SK-N-SH (cell line): ENCODE results near the gene LATS2. TPM values are rescaled to one million over a fixed set of nuclear protein-coding genes. Genes with fewer than 3 reads are reported as not detected.

Experiments used
- CTCF ChIA-PET: fragments of 300-600, 350-600 bp; formaldehyde crosslinking; extraction: SDS; loops from one replicate; lab custom pipeline; 2021; lab: Yijun Ruan, JAX
- POLR2A ChIA-PET: fragments of 350-600 bp; sonication (Branson Sonifier 250); formaldehyde crosslinking; extraction: SDS; loops from one replicate; lab custom pipeline; 2020; ENCODE audit warnings: antibody characterized with exemption, inconsistent platforms; lab: Yijun Ruan, JAX
- DNase-seq: peaks from one replicate; pipeline ENCODE4 v3.0.0; 2012
- H2AFZ ChIP-seq: fragments of 200-600 bp; sonication (generic); 2 replicates; pipeline ENCODE4 v1.8.1; 2016; ENCODE audit warnings: antibody characterized with exemption, mild to moderate bottlenecking, low read depth
- H3F3A ChIP-seq: fragments of 200-600 bp; sonication (generic); replicated peaks from 2 replicates; pipeline ENCODE3; 2016; ENCODE audit warnings: antibody characterized with exemption, mild to moderate bottlenecking; ENCODE audit not compliant: insufficient read depth
- H3K27ac ChIP-seq, 2 experiments: fragments of 200-500 bp in 1 of 2; fragments of 200-600 bp in 1 of 2; sonication (Bioruptor generic) in 1 of 2; sonication (generic), shearing (Covaris generic) in 1 of 2; 2 replicates each; pipeline versions ENCODE4 v1.5.1 to v1.6.1; 2014 to 2016; ENCODE audit warnings: low read depth in 2 of 2, inconsistent platforms in 1 of 2, low read length in 1 of 2, mild to moderate bottlenecking in 1 of 2, mixed read lengths in 1 of 2
- H3K27me3 ChIP-seq: fragments of 200-600 bp; sonication (generic), shearing (Covaris generic); 2 replicates; pipeline ENCODE4 v1.6.1; 2016; ENCODE audit warnings: mixed run types; ENCODE audit not compliant: insufficient read depth
- H3K36me3 ChIP-seq, 2 experiments: fragments of 200-500 bp in 1 of 2; fragments of 200-600 bp in 1 of 2; sonication (Bioruptor generic) in 1 of 2; sonication (generic) in 1 of 2; replicated peaks in 1 of 2; 2 replicates each; pipeline versions ENCODE3 to v1.5.1; 2014 to 2016; ENCODE audit warnings: low read length in 1 of 2, mild to moderate bottlenecking in 1 of 2; ENCODE audit not compliant: insufficient read depth in 2 of 2, control insufficient read depth in 1 of 2
- H3K4me1 ChIP-seq, 2 experiments: fragments of 200-500 bp in 1 of 2; fragments of 200-600 bp in 1 of 2; sonication (Bioruptor generic) in 1 of 2; sonication (generic), shearing (Covaris generic) in 1 of 2; 2 replicates each; pipeline versions ENCODE4 v1.5.1 to v1.6.1; 2014 to 2016; ENCODE audit warnings: low read depth in 1 of 2, low read length in 1 of 2, mixed run types in 1 of 2; ENCODE audit not compliant: insufficient read depth in 2 of 2, control insufficient read depth in 1 of 2
- H3K4me2 ChIP-seq: fragments of 200-600 bp; sonication (generic), shearing (Covaris generic); 2 replicates; pipeline ENCODE4 v1.6.1; 2017; ENCODE audit warnings: mixed run types
- H3K4me3 ChIP-seq, 2 experiments: fragments of 200-500 bp in 1 of 2; fragments of 200-600 bp in 1 of 2; sonication (Bioruptor generic) in 1 of 2; sonication (generic), shearing (Covaris generic) in 1 of 2; 2 replicates each; pipeline versions ENCODE4 v1.5.1 to v1.8.1; 2014 to 2016; ENCODE audit warnings: low read depth in 2 of 2, inconsistent platforms in 1 of 2, low read length in 1 of 2, mild to moderate bottlenecking in 1 of 2, mixed read lengths in 1 of 2, moderate library complexity in 1 of 2
- H3K79me2 ChIP-seq: fragments of 200-600 bp; sonication (generic); 2 replicates; pipeline ENCODE4 v1.8.1; 2017; ENCODE audit warnings: mild to moderate bottlenecking; ENCODE audit not compliant: insufficient read depth
- H3K9ac ChIP-seq: fragments of 200-600 bp; sonication (generic); 2 replicates; pipeline ENCODE4 v1.6.1; 2017; ENCODE audit warnings: mixed run types
- H3K9me2 ChIP-seq: fragments of 200-600 bp; sonication (generic); 2 replicates; pipeline ENCODE4 v1.6.1; 2017; ENCODE audit warnings: mixed run types
- H3K9me3 ChIP-seq: fragments of 200-600 bp; sonication (generic); 2 replicates; pipeline ENCODE4 v1.6.1; 2017; ENCODE audit warnings: mixed run types, mild to moderate bottlenecking, moderate library complexity
- H4K20me1 ChIP-seq: fragments of 200-600 bp; sonication (generic); 2 replicates; pipeline ENCODE4 v1.6.1; 2017; ENCODE audit warnings: mild to moderate bottlenecking, mixed run types; ENCODE audit not compliant: insufficient read depth
- ELF1 ChIP-seq: IDR thresholded peaks from 2 replicates; pipeline ENCODE4 v1.4.0; 2012
- GABPA ChIP-seq: IDR thresholded peaks from 2 replicates; pipeline ENCODE4 v1.4.0; 2012; ENCODE audit warnings: low read depth, mild to moderate bottlenecking
- MXI1 ChIP-seq: IDR thresholded peaks from 2 replicates; pipeline ENCODE4 v1.6.1; 2012; ENCODE audit warnings: mild to moderate bottlenecking, low read depth, low read length, improper control_type of control experiment
- POLR2AphosphoS5 ChIP-seq: IDR thresholded peaks from 2 replicates; pipeline ENCODE4 v1.6.1; 2012; ENCODE audit warnings: low read depth, low read length
- RAD21 ChIP-seq: IDR thresholded peaks from 2 replicates; pipeline ENCODE4 v1.6.1; 2012; ENCODE audit warnings: mild to moderate bottlenecking, low read length
- RCOR1 ChIP-seq: fragments of 150-350 bp; IDR thresholded peaks from 2 replicates; pipeline ENCODE4 v1.6.1; 2017; ENCODE audit warnings: antibody characterized with exemption, low read length
- RFX5 ChIP-seq: IDR thresholded peaks from 2 replicates; pipeline ENCODE4 v1.6.1; 2012; ENCODE audit warnings: mild to moderate bottlenecking, improper control_type of control experiment, low read length
- TAF1 ChIP-seq: IDR thresholded peaks from 2 replicates; pipeline ENCODE4 v1.6.1; 2012; ENCODE audit warnings: low read depth, mild to moderate bottlenecking, low read length, moderate library complexity, borderline replicate concordance
- TCF12 ChIP-seq: IDR thresholded peaks from 2 replicates; pipeline ENCODE4 v1.4.0; 2012
- WGBS: methylation state at CpG from one replicate; pipeline ENCODE4 v1.1.6; 2017; ENCODE audit warnings: low lambda C conversion rate; 5-methylcytosine and 5-hydroxymethylcytosine counted together
- polyA plus RNA-seq, 3 experiments: library from polyadenylated mRNA; depleted of rRNA; stranded (reverse); fragments of >200 nt; gene quantifications; 2 replicates each; pipeline ENCODE4 v1.2.3, GENCODE V29; 2012
- TF ChIP-seq, protein P1 (sequence below): IDR thresholded peaks from 2 replicates; pipeline ENCODE4 v1.4.0; 2012; ENCODE audit warnings: low read depth, borderline replicate concordance
- TF ChIP-seq, protein P2 (sequence below): fragments of 150-350 bp; IDR thresholded peaks from 2 replicates; pipeline ENCODE4 v1.6.1; 2017; ENCODE audit warnings: antibody characterized with exemption, low read length, low read depth, borderline replicate concordance
- TF ChIP-seq, protein P3 (sequence below): IDR thresholded peaks from 2 replicates; pipeline ENCODE4 v1.4.0; 2012; ENCODE audit warnings: low read depth, borderline replicate concordance
- TF ChIP-seq, protein P4 (sequence below): IDR thresholded peaks from 2 replicates; pipeline ENCODE4; 2012
- TF ChIP-seq, protein P5 (sequence below): IDR thresholded peaks from 2 replicates; pipeline ENCODE4 v1.4.0; 2012; ENCODE audit warnings: low read depth

The LATS2 gene
- polyA plus RNA-seq, 1 of the 3 experiments (the other 2 are of a cell fraction): 19.6 TPM

DNA sequence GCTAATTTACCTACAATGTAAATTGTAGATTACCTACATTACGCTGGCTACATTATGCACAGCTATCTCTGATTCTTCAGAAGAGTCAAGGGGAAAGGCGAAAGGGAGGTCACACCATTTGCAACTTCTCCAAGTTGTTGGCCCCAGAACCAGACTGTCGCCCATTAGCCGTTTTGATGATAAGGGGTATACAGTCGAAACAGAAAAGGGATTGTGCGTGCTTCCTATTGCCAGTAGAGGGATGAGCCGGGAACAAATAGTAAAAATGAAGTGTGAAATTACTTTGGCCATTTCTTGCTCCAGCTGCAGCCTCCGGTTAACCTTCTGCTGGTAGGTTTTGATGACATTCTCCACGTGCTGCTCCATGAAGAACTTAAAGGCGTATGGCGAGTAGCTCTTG lies 73.8 kb downstream of the LATS2 start:
- Histone ChIP-seq H3K36me3 (peaks cover 40 to 48% of the 10 kb centered on the region in 2 experiments), H3K27ac (no peak overlapping the region; a peak in 1 of 4 replicates), H3K9me3 (no peaks in the 10 kb centered on the region), H3K9me2 (no peaks in the 10 kb centered on the region), H3K4me1 (no peaks in the 10 kb centered on the region), H4K20me1 (peaks cover 7% of the 10 kb centered on the region; the same call in 1 of the 2 replicates), H3K4me3 (no peak overlapping the region), H3K9ac (no peak overlapping the region), H3K4me2 (no peak overlapping the region), H3K27me3 (no peaks in the 10 kb centered on the region), H3F3A (peaks cover 9% of the 10 kb centered on the region), H3K79me2 (peaks cover 84% of the 10 kb centered on the region), H2AFZ (no peak overlapping the region)
- TF ChIP-seq GABPA (no peak), POLR2AphosphoS5 (no peak), MXI1 (no peak), RCOR1 (no peak), TAF1 (no peak), TCF12 (no peak), ELF1 (no peak), RFX5 (no peak), RAD21 (no peak)
- TF ChIP-seq, protein P1, sequence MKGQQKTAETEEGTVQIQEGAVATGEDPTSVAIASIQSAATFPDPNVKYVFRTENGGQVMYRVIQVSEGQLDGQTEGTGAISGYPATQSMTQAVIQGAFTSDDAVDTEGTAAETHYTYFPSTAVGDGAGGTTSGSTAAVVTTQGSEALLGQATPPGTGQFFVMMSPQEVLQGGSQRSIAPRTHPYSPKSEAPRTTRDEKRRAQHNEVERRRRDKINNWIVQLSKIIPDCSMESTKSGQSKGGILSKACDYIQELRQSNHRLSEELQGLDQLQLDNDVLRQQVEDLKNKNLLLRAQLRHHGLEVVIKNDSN: no peak
- TF ChIP-seq, protein P2, sequence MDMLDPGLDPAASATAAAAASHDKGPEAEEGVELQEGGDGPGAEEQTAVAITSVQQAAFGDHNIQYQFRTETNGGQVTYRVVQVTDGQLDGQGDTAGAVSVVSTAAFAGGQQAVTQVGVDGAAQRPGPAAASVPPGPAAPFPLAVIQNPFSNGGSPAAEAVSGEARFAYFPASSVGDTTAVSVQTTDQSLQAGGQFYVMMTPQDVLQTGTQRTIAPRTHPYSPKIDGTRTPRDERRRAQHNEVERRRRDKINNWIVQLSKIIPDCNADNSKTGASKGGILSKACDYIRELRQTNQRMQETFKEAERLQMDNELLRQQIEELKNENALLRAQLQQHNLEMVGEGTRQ: no peak
- TF ChIP-seq, protein P3, sequence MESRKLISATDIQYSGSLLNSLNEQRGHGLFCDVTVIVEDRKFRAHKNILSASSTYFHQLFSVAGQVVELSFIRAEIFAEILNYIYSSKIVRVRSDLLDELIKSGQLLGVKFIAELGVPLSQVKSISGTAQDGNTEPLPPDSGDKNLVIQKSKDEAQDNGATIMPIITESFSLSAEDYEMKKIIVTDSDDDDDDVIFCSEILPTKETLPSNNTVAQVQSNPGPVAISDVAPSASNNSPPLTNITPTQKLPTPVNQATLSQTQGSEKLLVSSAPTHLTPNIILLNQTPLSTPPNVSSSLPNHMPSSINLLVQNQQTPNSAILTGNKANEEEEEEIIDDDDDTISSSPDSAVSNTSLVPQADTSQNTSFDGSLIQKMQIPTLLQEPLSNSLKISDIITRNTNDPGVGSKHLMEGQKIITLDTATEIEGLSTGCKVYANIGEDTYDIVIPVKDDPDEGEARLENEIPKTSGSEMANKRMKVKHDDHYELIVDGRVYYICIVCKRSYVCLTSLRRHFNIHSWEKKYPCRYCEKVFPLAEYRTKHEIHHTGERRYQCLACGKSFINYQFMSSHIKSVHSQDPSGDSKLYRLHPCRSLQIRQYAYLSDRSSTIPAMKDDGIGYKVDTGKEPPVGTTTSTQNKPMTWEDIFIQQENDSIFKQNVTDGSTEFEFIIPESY: no peak
- TF ChIP-seq, protein P4, sequence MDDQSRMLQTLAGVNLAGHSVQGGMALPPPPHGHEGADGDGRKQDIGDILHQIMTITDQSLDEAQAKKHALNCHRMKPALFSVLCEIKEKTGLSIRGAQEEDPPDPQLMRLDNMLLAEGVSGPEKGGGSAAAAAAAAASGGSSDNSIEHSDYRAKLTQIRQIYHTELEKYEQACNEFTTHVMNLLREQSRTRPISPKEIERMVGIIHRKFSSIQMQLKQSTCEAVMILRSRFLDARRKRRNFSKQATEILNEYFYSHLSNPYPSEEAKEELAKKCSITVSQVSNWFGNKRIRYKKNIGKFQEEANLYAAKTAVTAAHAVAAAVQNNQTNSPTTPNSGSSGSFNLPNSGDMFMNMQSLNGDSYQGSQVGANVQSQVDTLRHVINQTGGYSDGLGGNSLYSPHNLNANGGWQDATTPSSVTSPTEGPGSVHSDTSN: no peak
- TF ChIP-seq, protein P5, sequence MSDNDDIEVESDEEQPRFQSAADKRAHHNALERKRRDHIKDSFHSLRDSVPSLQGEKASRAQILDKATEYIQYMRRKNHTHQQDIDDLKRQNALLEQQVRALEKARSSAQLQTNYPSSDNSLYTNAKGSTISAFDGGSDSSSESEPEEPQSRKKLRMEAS: no peak
- CTCF ChIA-PET: no interaction called here
- no peak for DNase-seq
- 86% methylated on average over 11 of the region's 11 CpGs for WGBS
- POLR2A ChIA-PET: no interaction called here
